KOPT-K1 (cell line): ENCODE results near the gene USP13.

Source experiments
- H3K27ac ChIP-seq: fragments of 200-600 bp; sonication (generic); 2 replicates; pipeline ENCODE4 v1.5.1; 2016; ENCODE audit warnings: antibody characterized with exemption, mild to moderate bottlenecking, low read depth, low read length; ENCODE audit not compliant: poor library complexity, severe bottlenecking
- H3K36me3 ChIP-seq: fragments of 200-600 bp; sonication (generic); 2 replicates; pipeline ENCODE4 v1.5.1; 2017; ENCODE audit warnings: antibody characterized with exemption, mild to moderate bottlenecking, low read length, moderate library complexity; ENCODE audit not compliant: insufficient read depth
- H3K9me3 ChIP-seq: fragments of 200-600 bp; sonication (generic); 2 replicates; pipeline ENCODE4 v1.5.1; 2017; ENCODE audit warnings: antibody characterized with exemption, low read length, mild to moderate bottlenecking; ENCODE audit not compliant: insufficient read depth, poor library complexity, severe bottlenecking

USP13 gene, protein sequence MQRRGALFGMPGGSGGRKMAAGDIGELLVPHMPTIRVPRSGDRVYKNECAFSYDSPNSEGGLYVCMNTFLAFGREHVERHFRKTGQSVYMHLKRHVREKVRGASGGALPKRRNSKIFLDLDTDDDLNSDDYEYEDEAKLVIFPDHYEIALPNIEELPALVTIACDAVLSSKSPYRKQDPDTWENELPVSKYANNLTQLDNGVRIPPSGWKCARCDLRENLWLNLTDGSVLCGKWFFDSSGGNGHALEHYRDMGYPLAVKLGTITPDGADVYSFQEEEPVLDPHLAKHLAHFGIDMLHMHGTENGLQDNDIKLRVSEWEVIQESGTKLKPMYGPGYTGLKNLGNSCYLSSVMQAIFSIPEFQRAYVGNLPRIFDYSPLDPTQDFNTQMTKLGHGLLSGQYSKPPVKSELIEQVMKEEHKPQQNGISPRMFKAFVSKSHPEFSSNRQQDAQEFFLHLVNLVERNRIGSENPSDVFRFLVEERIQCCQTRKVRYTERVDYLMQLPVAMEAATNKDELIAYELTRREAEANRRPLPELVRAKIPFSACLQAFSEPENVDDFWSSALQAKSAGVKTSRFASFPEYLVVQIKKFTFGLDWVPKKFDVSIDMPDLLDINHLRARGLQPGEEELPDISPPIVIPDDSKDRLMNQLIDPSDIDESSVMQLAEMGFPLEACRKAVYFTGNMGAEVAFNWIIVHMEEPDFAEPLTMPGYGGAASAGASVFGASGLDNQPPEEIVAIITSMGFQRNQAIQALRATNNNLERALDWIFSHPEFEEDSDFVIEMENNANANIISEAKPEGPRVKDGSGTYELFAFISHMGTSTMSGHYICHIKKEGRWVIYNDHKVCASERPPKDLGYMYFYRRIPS

GRCh38 chr3:179652447-179653095 lies at the start of gene USP13:
USP13 (plus strand) TSS chr3:179653040; CDS start chr3:179653226, 186 bp downstream.
- no peaks in the 10 kb centered on the region for H3K9me3 ChIP-seq
- H3K27ac ChIP-seq, result peak within 1 kb of the TSS; percentile 81
- H3K36me3 ChIP-seq, result 0 out of 2 replicates have a peak, but pooled peaks cover 9% of the 10 kb centered on the region

GRCh38 chr3:179603321-179603720 lies 49.5 kb upstream of the USP13 start:
- H3K9me3 ChIP-seq, result no peaks in the 10 kb centered on the region
- H3K36me3 ChIP-seq, result peaks cover 48% of the 10 kb centered on the region
- H3K27ac ChIP-seq, result no peak overlapping the region

DNA sequence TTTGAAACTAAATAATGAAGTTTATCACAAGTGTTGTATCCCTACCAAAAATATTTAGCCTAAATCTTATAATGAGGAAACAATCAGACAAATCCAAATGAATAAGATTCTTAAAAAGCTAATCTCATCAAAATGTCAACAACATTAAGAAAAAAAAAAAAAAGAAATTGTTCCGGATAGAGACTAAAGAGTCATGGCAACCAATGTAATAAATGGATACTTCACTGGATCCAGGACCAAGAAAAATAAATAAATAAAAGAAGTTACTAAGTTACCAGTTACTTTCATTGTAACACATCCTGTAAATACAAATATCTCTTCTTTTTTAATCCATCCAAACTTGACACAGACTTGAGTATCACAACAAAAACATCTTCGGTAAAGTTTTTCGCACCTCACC lies 49.0 kb upstream of the USP13 start:
- no peaks in the 10 kb centered on the region for H3K9me3 ChIP-seq
- H3K27ac ChIP-seq, result peak overlapping the region; percentile 82
- peaks cover 43% of the 10 kb centered on the region for H3K36me3 ChIP-seq

- Histone ChIP-seq H3K36me3 (peaks cover 36% of the 10 kb centered on the region), H3K27ac (peak within 1 kb of the TSS; percentile 82), H3K9me3 (no peaks in the 10 kb centered on the region)
These were observed 48.3 kb upstream of the USP13 start, which contains the start of the genes MRPL47 and NDUFB5 for GRCh38 chr3:179604321-179605078. MRPL47 (minus strand) TSS chr3:179604638; CDS start chr3:179604624, 14 bp downstream. NDUFB5 (plus strand) TSS chr3:179604794; CDS start chr3:179604816, 22 bp downstream.

DNA sequence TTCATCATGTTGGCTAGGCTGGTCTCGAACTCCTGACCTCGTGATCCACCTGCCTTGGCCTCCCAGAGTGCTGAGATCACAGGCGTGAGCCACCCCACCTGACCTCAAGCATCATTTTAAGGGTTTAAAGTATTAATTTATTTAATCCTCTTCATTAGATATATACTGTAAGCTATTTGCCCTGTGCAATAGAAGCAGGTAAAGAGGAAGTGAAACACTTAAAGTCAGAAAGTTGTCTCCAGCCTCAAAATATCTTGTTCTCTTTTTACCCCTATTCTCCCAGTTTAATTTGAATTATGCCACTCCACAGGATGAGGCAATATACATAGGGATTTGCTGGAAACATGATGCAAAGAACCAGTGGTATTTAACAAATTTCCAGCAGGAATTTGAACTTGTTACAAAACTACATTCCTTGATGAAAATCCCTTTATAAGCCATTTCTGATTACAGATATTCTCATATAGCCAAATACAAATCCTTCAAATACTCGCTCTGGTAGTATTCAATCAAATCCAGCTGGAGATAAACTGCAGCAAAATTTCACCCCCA lies 46.2 kb upstream of the USP13 start:
- H3K9me3 ChIP-seq, result no peaks in the 10 kb centered on the region
- no peak overlapping the region for H3K27ac ChIP-seq
- peaks cover 15% of the 10 kb centered on the region for H3K36me3 ChIP-seq

DNA sequence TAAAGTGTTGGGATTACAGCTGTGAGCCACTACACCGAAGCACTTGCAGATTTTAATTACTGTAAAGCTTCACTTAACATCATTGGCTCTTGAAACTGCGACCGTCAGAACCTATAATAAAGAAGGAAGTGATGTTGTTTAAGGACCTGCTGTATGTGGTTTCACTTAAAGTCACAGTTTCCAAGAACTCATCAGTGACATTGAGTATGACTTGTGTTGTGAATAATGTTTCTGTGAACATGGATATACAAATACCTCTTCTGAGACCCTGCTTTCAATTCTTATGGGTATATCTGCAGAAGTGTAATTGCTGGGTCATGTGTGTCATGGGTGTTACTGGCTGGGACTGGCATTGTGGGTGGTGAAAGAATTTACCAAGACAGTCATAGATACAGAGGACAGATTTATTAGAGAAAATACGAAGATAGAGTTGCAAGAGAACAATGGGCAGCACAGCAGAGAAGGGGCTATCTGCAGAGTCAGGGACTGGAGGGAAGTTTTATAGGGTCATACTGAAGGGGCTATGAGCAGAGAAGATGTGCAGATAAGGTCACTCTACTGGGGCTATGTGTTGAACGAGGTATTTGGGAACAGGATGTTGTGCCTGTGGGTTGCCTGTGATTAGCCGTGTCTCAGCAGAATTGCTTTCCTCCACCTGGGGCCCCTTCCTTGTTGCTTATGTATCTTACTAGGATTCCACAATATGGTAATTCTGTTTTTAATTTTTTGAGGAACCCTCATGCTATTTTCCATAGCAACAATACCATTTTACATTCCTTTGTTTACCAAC lies 43.7 kb upstream of the USP13 start:
- H3K36me3 ChIP-seq, result peaks cover 9% of the 10 kb centered on the region; the same call in 1 of the 2 replicates
- H3K27ac ChIP-seq, result peak overlapping the region; percentile 50
- H3K9me3 ChIP-seq, result no peaks in the 10 kb centered on the region

DNA sequence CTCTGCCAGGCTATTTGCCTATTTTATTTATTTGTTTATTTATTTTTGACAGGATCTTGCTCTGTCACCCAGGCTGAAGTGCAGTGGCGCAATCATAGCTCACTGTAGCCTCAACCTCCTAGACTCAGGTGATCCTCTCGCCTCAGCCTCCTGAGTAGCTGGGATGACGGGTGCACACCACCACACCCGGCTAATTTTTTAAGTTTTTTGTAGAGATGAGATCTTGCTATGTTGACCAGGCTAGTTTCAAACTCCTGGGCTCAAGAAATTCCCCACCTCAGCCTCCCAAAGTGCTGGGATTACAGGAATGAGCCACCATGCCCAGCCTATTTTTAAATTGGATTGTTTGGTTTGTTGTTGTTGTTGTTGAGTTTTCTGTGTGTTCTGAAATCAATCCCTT lies 42.8 kb upstream of the USP13 start:
- Histone ChIP-seq H3K36me3 (peaks cover 9% of the 10 kb centered on the region; the same call in 1 of the 2 replicates), H3K9me3 (no peaks in the 10 kb centered on the region), H3K27ac (no peak overlapping the region)

DNA sequence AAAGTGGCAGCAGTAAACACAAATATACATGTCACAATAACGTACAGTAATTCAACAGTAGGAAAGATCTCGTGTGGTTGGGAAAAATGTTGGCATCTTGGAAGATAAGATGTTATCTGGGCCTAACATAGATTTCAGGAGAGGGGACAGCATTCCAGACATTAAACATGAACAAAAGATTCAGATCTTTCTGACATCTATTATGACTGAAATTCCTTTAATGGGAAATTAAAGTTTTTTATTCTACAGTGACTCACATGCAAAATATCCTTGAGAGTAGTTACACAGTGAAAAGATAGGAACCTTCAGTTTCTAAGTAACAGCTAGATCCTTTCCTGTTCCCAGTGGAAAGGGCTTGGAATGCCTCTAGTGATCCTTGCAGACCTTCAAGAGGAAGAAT lies 39.0 kb upstream of the USP13 start:
- H3K27ac ChIP-seq, result no peak overlapping the region
- no peaks in the 10 kb centered on the region for H3K9me3 ChIP-seq
- H3K36me3 ChIP-seq, result peaks cover 26% of the 10 kb centered on the region

GRCh38 chr3:179615458-179616173 lies 37.2 kb upstream of the USP13 start:
- H3K9me3 ChIP-seq, result no peaks in the 10 kb centered on the region
- no peak overlapping the region for H3K27ac ChIP-seq
- peaks cover 38% of the 10 kb centered on the region for H3K36me3 ChIP-seq

DNA sequence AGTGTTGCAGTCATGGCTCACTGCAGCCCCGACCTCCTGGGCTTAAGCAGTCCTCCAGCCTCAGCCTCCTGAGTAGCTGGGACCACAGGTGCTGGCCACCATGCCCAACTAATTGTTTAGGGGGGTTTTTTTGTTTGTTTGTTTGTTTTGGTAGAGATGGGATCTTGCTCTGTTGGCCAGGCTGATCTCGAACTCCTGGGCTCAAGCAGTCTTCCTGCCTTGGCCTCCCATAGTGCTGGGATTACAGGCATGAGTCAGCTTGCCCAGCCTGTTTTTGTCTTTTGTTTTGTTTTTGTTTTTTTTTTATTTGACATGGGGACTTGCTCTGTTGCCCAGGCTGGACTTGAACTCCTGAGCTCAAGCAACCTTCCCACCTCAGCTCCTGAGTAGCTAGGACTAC lies 30.8 kb upstream of the USP13 start:
- Histone ChIP-seq H3K9me3 (no peaks in the 10 kb centered on the region), H3K36me3 (peaks cover 81% of the 10 kb centered on the region), H3K27ac (no peak overlapping the region)

GRCh38 chr3:179624451-179624850 lies 28.4 kb upstream of the USP13 start:
- peaks cover 57% of the 10 kb centered on the region for H3K36me3 ChIP-seq
- H3K27ac ChIP-seq, result no peak overlapping the region
- no peaks in the 10 kb centered on the region for H3K9me3 ChIP-seq

DNA sequence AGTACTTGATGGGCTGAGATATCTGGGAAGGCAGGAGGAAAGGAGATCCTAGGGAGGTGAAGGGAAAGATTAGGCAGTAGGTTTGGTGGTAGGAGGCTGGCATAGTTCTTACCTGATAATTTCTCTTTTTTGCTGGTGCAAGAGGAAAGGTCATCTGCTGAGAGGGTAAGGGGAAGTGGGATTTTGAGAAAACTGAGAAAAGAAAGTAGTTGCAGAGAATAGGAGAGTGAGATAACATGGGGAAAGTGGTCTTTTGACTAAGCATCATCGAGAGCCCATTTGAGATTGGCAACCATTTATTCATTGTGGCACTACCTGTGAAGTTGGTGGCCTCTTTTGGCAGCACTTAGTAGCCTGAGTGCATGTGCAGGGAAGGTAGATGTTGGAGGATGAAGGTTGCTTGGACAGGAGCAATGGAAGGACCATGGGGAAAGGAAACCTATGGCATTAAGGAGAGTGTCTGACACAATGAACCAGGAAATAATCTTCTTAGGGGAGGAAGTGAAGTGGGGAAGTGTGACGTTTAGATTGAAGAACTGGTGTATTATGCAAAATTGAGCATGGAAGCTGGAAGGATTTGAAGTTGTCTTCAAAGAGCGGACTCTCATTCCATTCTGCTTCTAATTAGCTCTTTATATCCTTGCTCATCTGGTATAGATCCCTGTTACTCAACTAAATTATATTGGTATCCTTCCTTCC lies 21.9 kb upstream of the USP13 start:
- H3K36me3 ChIP-seq, result peaks cover 1% of the 10 kb centered on the region; the same call in 1 of the 2 replicates
- no peaks in the 10 kb centered on the region for H3K9me3 ChIP-seq
- no peak overlapping the region for H3K27ac ChIP-seq
